A673 (cell line): ENCODE data around the gene RBCK1.

Experiments used
- CTCF ChIP-seq: fragments of 300-800, 200-600 bp; sonication (generic); conservative IDR thresholded peaks from 2 replicates; pipeline ENCODE4 v1.5.1; 2017; ENCODE audit warnings: low read depth, mild to moderate bottlenecking, antibody characterized with exemption, low read length, moderate library complexity, mixed read lengths
- EZH2 ChIP-seq: fragments of 200-600 bp; sonication (generic); IDR thresholded peaks from 2 replicates; pipeline ENCODE4 v1.6.1; 2017; ENCODE audit warnings: borderline replicate concordance, low read depth, mild to moderate bottlenecking, mixed read lengths, antibody characterized with exemption, low read length; ENCODE audit not compliant: poor library complexity, severe bottlenecking

- no peak for TF ChIP-seq CTCF
- no peak for TF ChIP-seq EZH2
Measured at GRCh38 chr20:443223-443775, 35.2 kb downstream of the RBCK1 start.
